Stimulated activated CD8-positive, alpha-beta memory T cell treated with anti-CD3 and anti-CD28 coated beads, Interleukin-12 subunit alpha, Interleukin-12 subunit beta, amount 100 ng/mL, for 1 hour (primary cell): ENCODE measurements around the gene OTOR.
A peak's percentile ranks its signal among the peaks of the same experiment; 100 is the strongest.

Experiments
- DNase-seq: peaks from one replicate; pipeline ENCODE4 v3.0.0-alpha.2; 2020; ENCODE audit warnings: low read depth

Gene OTOR, protein sequence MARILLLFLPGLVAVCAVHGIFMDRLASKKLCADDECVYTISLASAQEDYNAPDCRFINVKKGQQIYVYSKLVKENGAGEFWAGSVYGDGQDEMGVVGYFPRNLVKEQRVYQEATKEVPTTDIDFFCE

DNA sequence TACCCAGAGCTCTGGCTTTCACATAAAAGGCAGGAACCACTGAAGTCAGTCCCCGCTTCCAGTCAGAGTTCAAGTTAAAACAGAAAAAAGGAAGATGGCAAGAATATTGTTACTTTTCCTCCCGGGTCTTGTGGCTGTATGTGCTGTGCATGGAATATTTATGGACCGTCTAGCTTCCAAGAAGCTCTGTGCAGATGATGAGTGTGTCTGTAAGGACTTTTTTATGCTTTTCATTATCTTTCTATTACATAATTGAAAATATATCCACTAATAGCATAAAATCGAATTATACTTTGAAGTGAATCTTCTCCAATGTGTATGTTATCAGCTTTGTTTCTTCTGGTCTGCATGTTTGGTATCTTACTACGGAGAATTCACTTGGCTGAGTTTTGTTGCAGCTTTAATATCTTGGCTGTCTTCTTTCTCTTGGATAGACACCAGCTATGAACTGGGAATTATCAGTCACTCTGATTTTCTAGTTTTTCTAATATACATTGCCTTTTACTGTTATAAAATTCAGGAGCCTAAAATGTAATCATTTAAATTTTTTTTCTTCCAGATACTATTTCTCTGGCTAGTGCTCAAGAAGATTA, at the start of gene OTOR:
Gene OTOR, plus strand, starts transcription at position 51 of the 593 bp plus-strand sequence. Its CDS starts 44 bp downstream, at position 95.
- DNase-seq = no peak

DNA sequence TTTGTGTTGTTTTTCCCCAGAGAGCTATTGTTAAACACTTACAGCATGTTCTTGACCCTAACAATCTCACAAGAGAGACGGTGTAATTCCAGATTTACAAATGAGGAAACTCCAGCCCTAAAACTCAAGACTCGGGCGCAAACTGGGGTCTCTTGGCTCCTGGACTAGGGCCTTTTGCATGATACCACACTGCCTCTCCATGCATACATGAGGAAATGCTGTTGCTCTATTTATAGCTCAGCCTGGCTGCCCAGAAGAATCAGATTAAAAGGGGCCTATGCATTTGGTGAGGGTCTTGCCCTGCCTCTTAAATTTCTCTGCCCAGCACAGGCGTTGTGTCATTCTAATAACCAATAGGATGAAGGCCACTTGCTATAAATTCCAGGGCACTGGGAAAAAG, 48.9 kb upstream of the OTOR start:
- DNase-seq = no peak

DNA sequence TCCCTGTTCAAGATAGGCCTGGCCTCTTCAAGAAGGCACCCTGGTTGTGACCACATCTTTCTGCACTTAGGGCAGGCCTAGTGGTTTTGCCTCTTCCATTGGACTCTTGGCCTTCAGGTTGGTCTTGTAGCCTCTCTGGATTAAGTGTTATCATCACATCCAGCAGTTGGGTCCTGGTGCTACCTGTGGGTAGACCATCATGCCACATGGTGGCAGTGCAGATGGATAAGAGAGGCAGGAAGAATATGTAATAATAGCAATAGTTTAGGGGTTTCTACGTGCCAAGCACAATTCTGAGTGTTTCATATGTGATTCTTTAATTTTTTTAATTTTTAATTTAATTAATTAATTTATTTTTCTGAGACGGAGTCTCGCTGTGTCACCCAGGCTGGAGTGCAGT, 46.9 kb upstream of the OTOR start:
- DNase-seq = no peak

DNA sequence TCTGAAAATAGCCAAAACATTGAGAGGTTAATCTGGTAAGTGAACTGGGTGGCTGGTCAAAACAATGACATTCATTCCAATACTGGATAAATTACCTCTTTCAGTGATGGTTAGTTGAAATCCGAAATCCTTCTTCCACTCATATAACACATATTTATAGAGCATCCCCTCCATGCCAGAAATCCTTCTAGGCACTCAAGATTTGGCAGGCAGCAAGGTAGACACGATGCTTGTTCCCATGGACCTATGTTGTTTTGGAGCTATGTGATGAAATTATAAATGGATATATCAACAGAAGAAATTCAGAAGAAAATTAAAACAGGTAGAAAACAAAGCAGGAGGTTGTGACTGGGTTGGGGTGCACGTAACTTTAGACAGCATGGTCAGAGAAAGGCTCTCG, 44.6 kb upstream of the OTOR start:
- DNase-seq = no peak

DNA sequence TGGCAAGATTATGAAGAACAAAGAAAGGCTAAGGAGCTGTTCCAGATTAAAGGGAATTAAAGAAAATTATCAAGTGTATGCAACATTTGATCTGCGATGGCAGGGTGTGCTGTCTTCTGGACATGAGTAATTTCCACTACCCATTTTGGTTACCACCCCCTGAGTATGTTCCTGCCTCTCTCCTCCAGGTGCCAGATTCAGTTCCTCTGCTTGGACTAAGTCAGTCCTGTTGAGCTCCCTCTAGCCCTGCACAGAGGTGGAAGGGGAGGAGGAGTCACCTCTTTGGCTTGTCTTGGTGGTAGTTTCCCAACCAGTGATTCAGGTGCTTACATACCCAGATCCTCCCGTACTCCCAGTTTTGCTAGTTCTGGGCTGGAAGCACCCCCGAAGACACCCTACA, 40.5 kb upstream of the OTOR start:
- no peak for DNase-seq

DNA sequence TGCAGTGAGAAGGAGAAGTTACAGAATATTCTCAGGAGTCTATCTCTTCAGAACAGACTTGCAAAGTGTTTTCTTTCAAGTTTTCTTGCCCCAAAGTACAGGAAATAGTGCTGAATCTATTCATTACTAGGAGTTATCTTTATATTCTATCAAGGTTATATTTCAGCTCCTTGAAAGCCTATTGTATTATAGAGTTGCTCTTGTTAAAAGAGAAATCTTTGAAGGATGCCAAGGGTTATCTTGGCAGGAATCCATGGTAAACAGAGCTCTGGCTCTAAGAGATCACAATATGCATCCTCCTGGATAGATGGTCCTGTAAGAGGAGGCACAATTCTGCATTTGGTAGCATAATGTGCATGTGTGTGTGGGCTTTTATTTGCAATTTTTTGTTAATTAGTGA, 39.6 kb upstream of the OTOR start:
- no peak for DNase-seq

DNA sequence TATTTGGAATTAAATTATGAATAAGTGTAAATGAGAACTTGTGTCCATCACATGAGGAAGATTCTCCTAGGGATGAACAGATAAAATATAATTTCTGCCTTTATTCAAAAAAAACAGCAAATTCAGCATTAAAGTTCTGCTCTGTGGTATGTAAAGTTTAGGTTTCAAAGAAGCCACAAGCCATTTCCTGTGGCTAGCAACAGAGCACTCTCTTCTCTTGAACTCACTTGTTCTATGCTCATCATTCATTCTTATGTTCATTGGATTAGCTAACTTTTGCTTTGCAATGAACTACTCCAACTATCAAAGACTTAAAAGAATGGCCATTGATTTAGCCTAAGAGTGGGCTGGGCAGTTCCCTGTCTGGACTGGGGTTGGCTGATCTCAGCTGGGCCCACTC, 39.1 kb upstream of the OTOR start:
- no peak for DNase-seq

DNA sequence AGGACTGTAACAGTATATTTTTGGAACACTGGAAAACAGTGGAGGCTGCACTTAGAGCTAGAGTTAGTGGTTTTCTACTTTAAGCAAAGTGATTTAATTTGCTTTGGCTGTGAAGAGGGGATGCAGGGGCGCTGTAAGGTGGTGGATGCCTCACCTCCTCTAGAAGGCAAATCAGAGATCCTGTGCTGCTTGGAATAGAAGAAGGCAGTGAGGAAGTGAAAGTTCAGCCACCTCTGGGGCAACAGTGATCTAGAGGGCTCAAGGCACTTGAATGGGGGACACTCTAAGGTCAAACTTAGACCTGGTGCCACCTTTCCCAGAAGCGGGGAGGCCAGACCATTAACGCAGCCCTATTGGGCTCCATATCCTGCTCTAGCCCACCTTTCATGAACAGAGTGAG, 37.4 kb upstream of the OTOR start:
- no peak for DNase-seq

DNA sequence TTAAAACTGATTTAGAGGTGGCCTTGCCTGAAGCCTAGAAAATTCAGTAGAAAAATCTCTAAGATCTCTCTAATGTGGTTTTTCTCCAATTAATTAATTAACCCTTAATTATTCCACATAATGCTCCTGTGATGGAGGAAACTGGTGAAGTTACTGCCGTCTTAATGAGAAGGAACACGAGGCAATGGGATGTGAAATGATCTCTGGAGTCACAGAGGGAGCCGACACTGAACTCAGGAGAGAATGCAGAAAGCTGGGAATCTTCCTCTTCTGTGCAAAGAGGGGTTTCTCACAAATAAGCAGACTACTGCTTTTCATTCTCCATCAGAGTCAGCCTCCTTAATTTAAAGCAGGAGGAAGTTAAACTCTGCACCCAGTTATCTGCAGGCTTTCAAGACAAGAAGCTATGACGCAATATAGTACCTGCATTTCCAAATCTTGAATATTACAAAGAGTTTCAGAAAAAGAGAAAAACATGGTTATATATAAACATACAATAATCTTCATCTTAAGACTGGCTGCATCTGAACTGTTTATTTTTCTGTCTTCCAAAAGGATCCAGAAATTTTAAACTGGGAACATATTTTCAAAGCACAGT, 36.4 kb upstream of the OTOR start:
- DNase-seq = no peak

DNA sequence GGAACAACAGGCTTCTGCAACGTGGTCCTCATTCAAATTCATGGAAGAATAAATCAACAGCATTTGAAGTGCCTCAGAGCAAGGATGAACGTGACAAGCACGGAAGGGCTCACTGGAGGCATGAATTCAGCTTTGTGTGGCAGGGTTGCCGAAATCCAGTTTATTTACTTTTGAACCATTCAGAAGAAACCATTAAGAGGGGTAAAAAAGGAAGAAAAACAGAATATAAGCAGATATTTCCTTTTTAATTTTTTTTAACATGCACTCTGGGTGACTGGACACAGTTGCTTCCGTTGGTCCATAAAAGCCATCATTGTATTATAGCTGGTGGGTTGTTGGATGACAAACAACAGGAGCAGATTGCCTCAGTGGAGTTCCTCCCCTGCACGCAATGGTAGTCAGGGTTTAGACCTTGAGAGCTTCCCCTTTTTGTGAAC, 35.6 kb upstream of the OTOR start:
- no peak for DNase-seq

DNA sequence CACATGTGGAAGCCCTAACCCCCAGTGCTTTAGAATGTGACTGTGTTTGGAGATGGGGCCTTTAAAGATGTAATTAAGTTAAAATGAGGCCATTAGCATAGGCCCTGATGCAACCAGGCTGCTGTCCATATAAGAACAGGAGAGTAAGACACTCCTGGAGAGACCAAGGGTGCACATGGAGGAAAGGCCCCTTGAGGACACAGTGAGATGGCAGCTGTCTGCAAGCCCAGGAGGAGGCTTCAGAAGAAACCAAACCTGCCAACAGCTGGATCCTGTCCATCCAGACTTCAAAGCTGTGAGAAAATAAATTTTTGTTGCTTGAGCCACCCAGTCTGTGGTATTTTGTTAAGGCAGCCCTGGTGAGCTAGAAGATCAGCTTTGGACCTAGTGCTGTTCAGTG, 35.1 kb upstream of the OTOR start:
- DNase-seq = no peak

DNA sequence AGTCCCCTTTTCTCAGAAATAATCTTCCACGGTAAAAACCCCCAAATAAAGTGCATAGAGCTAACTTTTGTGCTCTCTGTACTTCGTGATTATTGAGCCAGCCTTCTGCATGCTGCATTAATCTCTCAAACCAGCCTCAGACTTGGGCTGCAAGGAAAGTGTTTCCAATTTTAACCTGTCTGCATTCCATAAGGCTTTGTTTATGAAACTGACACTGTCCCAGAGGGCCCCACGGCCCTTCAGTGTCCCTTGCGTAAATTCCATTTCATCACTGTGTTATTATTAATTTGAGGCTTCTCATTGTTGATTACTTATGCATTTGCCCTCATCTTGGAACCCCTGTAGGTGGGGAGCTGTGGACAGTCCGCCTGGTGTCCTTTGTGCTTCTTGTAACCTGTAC, 33.9 kb upstream of the OTOR start:
- no peak for DNase-seq

DNA sequence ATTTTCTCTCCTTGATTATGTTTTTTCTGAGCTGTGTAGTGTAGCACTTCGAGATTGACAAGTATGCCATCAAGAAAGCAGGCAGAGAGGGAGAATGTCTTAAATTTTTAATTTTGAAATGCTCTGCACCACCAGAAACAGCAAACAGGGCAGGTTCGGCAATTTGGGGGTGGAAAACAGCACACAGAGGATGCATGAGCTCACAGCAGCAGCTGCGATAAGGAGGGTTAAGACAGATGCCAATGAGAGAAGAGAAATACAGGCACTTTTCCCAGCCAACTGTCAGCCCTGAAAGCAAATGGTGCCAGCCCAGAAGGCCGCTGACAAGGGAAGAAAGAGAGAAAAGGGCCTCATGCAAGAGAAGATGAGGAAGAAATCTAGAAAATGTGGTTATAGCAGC, 33.4 kb upstream of the OTOR start:
- no peak for DNase-seq

DNA sequence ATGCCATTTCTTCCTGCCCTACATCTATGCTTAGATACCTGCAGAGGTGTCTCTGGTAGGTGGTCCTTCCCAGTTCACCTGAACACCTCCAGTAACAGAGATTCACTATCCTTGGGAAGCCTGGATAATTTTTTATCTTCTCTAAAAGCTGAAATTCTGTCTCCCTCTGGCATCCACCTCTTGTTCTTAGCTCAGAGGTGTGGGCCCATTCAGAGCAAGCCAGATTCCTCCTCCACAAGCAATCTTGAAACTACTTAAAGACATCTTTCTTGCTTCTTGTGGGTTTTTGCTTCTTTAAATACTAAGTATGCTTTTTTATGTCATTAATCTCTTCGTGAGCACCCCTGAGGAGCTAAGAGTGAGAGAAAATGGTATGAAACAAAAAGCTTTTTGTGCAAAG, 28.7 kb upstream of the OTOR start:
- DNase-seq = no peak

DNA sequence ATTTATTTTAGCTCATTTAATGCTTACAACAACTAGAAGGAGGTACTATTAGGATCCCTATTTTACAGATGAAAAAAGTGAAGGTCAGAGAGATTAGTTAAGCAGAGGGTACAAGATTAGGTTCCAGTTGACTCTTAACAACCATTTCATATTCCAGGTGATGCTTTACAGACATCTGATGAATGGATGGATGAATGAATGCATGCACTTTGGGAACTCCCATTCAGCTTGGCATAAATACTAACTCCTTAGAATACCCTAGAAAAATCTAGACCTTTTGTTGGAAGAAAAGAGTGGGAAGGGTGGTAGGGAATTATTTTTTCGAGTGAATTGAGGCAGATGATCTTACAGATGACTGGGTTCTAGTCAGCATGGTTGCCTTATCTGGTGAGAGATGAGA, 19.1 kb upstream of the OTOR start:
- no peak for DNase-seq

DNA sequence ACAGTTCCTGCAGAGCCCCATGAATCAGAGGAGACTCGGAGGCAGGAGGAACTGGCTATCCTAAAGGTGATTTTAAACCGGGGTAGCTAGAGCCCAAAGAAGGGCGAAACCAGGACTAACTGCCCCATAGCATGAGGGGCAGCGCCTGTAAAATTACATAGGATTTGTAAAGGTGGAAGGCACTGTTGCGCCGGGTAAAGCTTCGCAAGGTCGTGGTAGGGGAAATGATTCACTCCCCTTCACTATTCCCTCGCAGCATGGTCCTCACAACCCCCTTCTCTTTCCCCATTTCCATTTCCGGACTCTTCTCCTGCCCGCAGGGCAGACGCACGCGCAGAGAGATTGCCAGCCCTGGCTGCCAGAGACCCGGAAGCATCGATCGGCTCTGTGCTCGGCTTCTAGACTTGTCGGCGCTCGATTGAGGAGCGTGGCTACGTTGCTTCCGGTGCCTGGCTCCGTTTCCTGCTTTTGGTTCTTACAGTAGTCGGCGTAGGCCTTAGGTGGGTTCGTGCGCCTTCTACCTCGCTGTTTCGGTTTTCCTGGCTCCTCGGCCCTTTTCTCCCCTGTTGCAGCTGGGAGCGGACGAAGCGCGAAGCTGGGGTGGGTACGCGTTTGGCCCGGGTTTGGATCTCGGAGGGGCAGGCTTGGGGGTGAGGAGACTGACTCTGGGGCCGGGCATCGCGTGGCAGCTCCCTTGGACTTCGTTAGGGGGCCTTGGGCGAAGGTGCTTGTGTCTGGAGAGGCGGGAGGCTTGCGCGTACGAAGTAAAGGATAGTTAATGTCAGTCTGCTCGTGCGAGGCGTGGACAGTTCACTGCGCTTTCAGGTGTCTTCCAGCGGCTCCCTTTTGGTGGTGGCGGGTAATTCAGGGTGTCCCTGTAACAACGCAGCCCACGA, 18.3 kb upstream of the OTOR start, which contains the start of gene SNRPB2:
Gene SNRPB2, plus strand, starts transcription at position 462 of the 896 bp plus-strand sequence. CDS start 1,677 bp downstream, outside the sequence.
- DNase-seq = peak; percentile 84

DNA sequence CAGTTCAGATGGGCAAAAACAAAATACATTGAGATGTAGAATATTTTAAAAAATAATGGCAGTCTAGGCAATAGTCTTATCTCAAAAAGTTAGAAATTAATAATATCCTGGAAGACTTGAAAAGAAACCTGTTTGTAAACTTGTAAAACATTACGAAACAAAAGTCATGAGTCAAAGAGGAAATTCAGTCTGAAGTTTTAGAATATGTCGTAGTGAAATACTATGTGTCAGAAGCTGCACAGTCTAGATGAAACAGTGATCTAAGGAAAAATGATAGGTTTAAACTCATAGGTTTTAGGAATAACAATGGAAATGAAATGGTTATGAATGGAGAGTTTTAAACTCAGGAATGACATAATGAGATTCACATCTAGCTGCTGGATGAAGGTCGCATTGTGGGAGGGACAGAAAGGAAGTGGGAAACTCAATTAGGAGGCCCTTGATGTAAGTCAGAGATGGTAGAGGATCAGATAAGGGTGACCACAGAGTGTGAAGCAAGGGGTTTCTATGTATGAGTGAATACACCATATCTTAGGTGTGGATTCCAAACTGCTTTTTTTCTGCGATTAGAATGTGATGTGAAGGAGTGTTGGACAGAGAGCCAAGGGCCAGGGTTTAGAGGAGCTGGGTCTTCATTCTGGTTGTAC, 15.5 kb upstream of the OTOR start:
- DNase-seq = no peak

DNA sequence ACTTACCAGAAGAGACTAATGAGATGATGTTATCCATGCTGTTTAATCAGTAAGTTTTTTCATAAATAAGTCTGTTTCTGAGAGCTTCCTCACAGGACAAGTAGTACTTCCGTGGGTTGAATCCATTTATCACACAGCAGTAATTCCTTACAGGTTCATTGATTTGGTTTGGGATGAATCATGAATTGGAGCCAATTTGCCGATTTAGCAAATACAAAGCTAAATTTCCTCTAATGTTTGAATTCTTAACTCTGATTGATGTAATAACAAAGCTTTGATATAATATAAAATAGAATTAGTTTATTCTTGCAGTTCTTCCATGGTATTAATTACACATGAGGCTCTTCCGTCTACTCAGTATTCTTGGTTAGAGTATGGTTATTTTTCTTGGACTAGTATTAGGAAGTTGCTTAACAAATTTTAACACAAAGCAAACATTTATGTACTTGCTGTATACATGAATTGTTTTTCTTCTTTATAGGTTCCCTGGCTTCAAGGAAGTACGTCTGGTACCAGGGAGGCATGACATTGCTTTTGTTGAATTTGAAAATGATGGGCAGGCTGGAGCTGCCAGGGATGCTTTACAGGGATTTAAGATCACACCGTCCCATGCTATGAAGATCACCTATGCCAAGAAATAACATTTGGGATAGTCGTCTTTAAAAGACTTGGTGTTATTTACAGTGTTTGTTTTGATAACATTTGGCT, 7.6 kb upstream of the OTOR start:
- DNase-seq = no peak

DNA sequence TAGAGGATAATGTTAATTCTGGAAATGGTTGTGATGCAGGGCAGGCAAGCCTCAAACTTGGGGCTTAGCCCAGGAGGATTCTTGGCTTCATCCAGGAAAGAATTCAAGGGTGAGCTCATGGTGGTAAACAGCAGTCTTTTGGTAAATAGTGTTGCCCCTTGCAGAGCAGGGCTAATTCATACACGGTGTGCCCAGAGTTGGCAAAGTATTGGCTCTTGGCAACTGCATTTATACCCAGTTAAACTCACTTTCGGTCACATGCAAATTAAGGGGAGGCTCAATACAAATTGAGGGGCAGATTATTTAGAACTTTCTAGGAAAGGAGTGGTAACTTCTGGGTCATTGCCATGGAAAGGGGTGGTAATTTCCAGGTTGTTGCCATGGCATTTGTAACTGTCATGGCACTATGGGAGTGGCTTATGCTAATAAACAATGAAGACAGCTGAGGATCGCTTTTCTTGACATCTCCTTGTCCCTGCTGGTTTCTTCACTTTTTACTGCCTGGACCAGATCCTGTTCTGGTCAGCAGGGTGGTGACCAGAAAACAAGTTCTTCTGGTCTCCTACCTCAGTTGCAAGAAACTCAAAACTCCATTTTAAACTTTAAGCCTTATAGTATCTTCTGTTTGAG, 3.9 kb upstream of the OTOR start:
- no peak for DNase-seq

DNA sequence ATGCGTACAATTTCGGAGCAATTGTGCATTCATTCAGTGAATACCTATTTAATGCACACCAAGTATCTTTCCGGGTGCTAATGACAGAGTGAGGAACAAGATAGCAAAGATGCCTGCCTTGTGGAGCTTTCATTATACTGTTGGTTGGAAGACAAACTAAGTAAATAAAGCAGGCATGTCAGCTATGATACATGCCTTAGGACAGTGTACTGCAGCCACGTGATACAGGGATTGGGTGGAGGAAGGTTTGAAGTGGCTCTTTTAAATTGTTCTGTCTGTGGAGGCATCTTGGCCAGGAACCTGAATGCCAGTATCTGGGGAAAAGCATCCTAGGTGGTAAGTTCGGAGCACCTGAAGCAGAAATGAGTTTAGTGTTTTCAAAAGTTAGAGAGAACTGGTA, 3.0 kb upstream of the OTOR start:
- no peak for DNase-seq

DNA sequence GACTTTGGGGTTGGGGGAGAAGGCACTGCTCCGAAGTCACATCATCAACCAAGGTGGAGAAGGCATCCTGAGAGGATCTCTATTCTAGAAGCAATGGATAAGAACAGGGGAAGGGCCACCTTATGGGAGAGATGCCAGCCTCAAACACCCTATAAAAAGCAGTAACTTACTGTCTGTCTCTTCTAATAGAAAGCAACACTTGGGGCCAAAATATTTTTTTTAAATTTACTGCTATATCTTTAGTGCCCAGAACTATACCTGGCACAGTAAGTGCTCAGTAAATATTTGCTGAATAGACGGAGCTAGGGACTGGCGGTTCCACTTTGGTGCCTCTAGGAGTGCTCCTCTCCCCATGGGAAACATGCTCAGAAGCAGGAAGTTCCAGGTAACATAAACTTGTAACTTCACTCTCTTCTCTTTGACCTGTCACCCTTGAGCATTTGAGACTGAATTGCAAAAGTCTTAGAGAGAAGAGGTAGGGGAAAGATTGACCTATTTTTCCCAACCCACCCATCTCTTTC, 807 bp upstream of the OTOR start:
- DNase-seq = no peak
